Spleen (tissue), 11 donors: ENCODE measurements around the gene FBP1. TPM values are rescaled to one million over a fixed set of nuclear protein-coding genes. Genes with fewer than 3 reads are reported as not detected.
"Not testable (repeated sequence)": the region's sequence is repeated elsewhere in the genome, so short reads cannot be mapped to it uniquely, and the experiment has no call there.

Experiments
- DNase-seq: peaks from one replicate; pipeline ENCODE4 v3.0.0-alpha.2; 2020
- H3K27ac ChIP-seq, 8 donors: fragments of 200-600 bp; sonication (generic) in 7 of 8; 1 replicate in 4 of 8; 2 replicates in 4 of 8; pipeline versions ENCODE4 v1.5.0 to v1.8.0; 2016 to 2021; ENCODE audit warnings: inconsistent platforms in 4 of 8, mild to moderate bottlenecking in 4 of 8, moderate library complexity in 1 of 8
- H3K27me3 ChIP-seq, 7 donors: fragments of 200-600 bp; sonication (generic) in 6 of 7; replicated peaks in 1 of 7; 1 replicate in 4 of 7; 2 replicates in 3 of 7; pipeline versions ENCODE4 v1.5.0 to v1.8.0; 2016 to 2021; ENCODE audit warnings: inconsistent platforms in 3 of 7, mild to moderate bottlenecking in 1 of 7
- H3K36me3 ChIP-seq, 6 donors: fragments of 200-600 bp; sonication (generic) in 5 of 6; 1 replicate in 4 of 6; 2 replicates in 2 of 6; pipeline versions ENCODE4 v1.5.0 to v1.8.0; 2016 to 2021; ENCODE audit warnings: inconsistent platforms in 2 of 6
- H3K4me1 ChIP-seq, 6 donors: fragments of 200-600 bp; sonication (generic) in 5 of 6; 1 replicate in 3 of 6; 2 replicates in 3 of 6; pipeline versions ENCODE4 v1.5.0 to v1.8.0; 2016 to 2021; ENCODE audit warnings: inconsistent platforms in 3 of 6
- H3K4me3 ChIP-seq, 8 donors: fragments of 200-600 bp; sonication (generic) in 7 of 8; 1 replicate in 4 of 8; 2 replicates in 4 of 8; pipeline versions ENCODE4 v1.5.0 to v1.8.0; 2016 to 2021; ENCODE audit warnings: inconsistent platforms in 4 of 8, mild to moderate bottlenecking in 4 of 8, moderate library complexity in 2 of 8
- H3K9me3 ChIP-seq, 8 donors: fragments of 200-600 bp; sonication (generic) in 7 of 8; 1 replicate in 4 of 8; 2 replicates in 4 of 8; pipeline versions ENCODE4 v1.5.0 to v1.8.0; 2016 to 2021; ENCODE audit warnings: inconsistent platforms in 4 of 8
- POLR2A ChIP-seq, 3 donors: fragments of 450-650 bp; IDR thresholded peaks; one replicate each; pipeline ENCODE4 v1.5.1; 2017; ENCODE audit warnings: antibody characterized with exemption in 3 of 3, mild to moderate bottlenecking in 1 of 3
- POLR2AphosphoS5 ChIP-seq, 3 donors: sonication (generic); formaldehyde crosslinking; IDR thresholded peaks; one replicate each; pipeline ENCODE4 v1.5.1; 2017; ENCODE audit warnings: antibody characterized with exemption in 3 of 3
- WGBS, 5 donors: extraction: QIAGEN DNeasy Blood & Tissue Kit in 3 of 5; methylation state at CpG; one replicate each; pipeline versions ENCODE4 v1.1.5 to v1.1.7; 2013 to 2018; 5-methylcytosine and 5-hydroxymethylcytosine counted together
- intact Hi-C: fragments of 100-400 bp; cut with DNase I; formaldehyde crosslinking; loops from one replicate; pipeline ENCODE4 v1.15.0; 2023; ENCODE audit warnings: low total_unique reads
- polyA plus RNA-seq, 3 donors: library from polyadenylated mRNA; stranded (reverse); fragments of 200-250 nt; gene quantifications; one replicate each; pipeline ENCODE4 v1.2.1, GENCODE V29; 2013
- total RNA-seq, 7 donors: library from RNA; depleted of rRNA in 3 of 7; stranded (reverse); fragments of >200 nt in 3 of 7; fragmentation: NEBNext Ultra II Directional in 4 of 7; extraction: Animal tissue kit (Norgen Biotek cat#: 25700) in 4 of 7; gene quantifications; one replicate each; pipeline versions ENCODE4 v1.1.0 to v1.2.1, GENCODE V29; 2016 to 2021
- TF ChIP-seq, protein P1 (sequence below), 11 experiments: fragments of 200-600 bp in 7 of 11; fragments of 450-650 bp in 4 of 11; sonication (generic) in 4 of 11; IDR thresholded peaks in 8 of 11; conservative IDR thresholded peaks in 3 of 11; 1 replicate in 7 of 11; 2 replicates in 4 of 11; pipeline versions ENCODE4 v1.4.0 to v1.8.0; 2016 to 2021; ENCODE audit warnings: antibody characterized with exemption in 11 of 11, inconsistent platforms in 4 of 11, mild to moderate bottlenecking in 1 of 11
- donor health status: healthy with polysubstance abuse.
- donor health status: DM: no; HTN: no; CAD: no; lungs with moderate emphysema.
- donor health status: DM: no; HTN: no; CAD: no.
- donor health status: Bipolar disorder and iron deficiency.
- donor health status: healthy.
- donor health status: DM: no; HTN: no; CAD: no.
- donor health status: DM: yes; HTN: yes; CAD: no.

The FBP1 gene
- total and polyA plus RNA-seq, 10 donors = 7.9 to 57.4 (median 12.4) TPM

DNA sequence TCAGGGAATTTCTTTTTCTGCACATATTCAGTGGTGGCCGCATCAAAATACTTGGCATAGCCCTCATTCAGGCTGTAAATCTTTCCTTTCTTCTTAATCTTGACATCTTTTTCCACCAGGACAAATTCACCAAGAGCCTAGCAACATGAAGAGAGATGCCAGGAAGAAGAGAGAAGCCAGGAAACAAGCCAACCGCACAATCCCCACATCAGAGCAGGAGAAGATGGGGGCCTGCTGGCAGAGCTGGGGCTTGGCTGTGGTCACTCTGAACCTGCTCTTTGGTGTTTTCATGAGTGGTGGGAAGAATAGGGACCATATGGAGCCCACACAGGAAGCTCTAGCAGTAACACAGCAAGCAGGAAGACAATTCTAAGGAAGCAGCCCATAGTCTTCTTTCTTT lies 72.0 kb downstream of the FBP1 start:
- Histone ChIP-seq H3K27me3 (peaks cover 0 to 12% (median 0%) of the 10 kb centered on the region in 7 donors), H3K4me1 (no peaks in the 10 kb centered on the region), H3K4me3 (no peak overlapping the region), H3K9me3 (no peaks in the 10 kb centered on the region), H3K36me3 (no peaks in the 10 kb centered on the region), H3K27ac (no peak overlapping the region)
- TF ChIP-seq POLR2A (IDR thresholded peaks at IDR 0.05) (no peak), POLR2AphosphoS5 (IDR thresholded peaks at IDR 0.05) (no peak)
- TF ChIP-seq, protein P1, sequence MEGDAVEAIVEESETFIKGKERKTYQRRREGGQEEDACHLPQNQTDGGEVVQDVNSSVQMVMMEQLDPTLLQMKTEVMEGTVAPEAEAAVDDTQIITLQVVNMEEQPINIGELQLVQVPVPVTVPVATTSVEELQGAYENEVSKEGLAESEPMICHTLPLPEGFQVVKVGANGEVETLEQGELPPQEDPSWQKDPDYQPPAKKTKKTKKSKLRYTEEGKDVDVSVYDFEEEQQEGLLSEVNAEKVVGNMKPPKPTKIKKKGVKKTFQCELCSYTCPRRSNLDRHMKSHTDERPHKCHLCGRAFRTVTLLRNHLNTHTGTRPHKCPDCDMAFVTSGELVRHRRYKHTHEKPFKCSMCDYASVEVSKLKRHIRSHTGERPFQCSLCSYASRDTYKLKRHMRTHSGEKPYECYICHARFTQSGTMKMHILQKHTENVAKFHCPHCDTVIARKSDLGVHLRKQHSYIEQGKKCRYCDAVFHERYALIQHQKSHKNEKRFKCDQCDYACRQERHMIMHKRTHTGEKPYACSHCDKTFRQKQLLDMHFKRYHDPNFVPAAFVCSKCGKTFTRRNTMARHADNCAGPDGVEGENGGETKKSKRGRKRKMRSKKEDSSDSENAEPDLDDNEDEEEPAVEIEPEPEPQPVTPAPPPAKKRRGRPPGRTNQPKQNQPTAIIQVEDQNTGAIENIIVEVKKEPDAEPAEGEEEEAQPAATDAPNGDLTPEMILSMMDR (IDR thresholded peaks at IDR 0.05 in 8 of 11, conservative IDR thresholded peaks at IDR 0.05 in 3 of 11) = no peak
- WGBS, 5 donors = 83 to 96% (median 89%) methylated on average over 2 of the region's 2 CpGs
- DNase-seq = no peak
- intact Hi-C loops = no loop called here

DNA sequence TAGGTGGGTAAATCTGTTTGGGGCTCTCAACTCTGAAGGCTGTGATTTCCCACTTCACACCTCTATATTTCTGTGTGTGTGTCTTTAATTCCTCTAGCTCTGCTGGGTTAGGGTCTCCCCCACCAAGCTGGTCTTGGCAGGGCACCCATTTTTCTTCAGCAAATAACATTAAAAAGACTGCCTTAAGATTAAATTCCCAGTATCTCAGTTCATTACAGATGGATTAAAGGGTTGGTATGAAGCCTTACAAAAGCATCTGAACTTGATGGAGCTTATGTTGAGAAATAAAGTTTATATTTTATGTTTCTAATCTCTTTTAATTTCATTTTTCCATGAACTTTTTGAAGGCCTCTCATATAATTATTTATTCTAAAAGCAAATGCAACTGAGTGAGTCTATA lies 72.8 kb downstream of the FBP1 start:
- Histone ChIP-seq H3K27ac (no peak overlapping the region), H3K36me3 (no peaks in the 10 kb centered on the region), H3K9me3 (no peaks in the 10 kb centered on the region), H3K27me3 (peaks cover 0 to 7% (median 0%) of the 10 kb centered on the region in 7 donors), H3K4me3 (no peak overlapping the region), H3K4me1 (no peaks in the 10 kb centered on the region)
- no peak for DNase-seq
- intact Hi-C loops = no loop called here
- TF ChIP-seq POLR2A (IDR thresholded peaks at IDR 0.05) = no peak
- TF ChIP-seq POLR2AphosphoS5 (IDR thresholded peaks at IDR 0.05) = no peak
- TF ChIP-seq, protein P1 (IDR thresholded peaks at IDR 0.05 in 8 of 11, conservative IDR thresholded peaks at IDR 0.05 in 3 of 11) = no peak

DNA sequence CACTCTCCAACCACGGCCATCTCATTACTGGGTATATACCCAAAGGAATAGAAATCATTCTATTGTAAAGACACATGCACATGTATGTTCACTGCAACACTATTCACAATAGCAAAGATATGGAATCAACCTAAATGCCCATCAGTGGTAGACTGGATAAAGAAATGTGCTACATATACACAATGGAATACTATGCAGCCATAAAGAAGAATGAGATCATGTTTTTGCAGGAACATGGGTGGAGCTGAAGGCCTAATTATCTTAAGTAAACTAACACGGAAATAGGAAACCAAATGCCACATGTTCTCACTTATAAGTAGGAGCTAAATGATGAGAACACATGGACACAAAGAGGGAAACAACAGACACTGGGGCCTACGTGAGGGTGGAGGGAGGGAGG lies 75.0 kb downstream of the FBP1 start:
- H3K27ac ChIP-seq, H3K4me3 ChIP-seq, intact Hi-C loops, DNase-seq, H3K27me3 ChIP-seq, H3K36me3 ChIP-seq, H3K9me3 ChIP-seq, H3K4me1 ChIP-seq: not testable (repeated sequence)
- WGBS, 5 donors = 55 to 80% (median 76%) methylated on average over 3 of the region's 3 CpGs

DNA sequence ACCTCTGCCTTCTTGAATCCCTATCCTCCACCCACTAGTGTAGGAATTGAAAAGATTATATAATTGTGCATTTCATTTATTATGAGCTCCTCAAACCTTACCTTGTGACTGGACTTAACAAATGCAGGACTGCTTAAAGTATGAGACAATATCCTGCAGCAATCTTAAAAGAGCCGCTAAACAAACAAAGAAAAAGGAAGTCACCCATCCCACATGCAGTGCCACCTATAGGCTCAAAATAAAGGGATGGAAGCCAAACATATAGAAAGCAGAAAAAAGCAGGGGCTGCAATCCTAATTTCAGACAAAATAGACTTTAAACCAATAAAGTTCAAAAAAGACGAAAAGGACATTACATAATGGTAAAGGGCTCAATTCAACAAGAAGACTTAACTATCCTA lies 75.8 kb downstream of the FBP1 start:
- no peak overlapping the region for H3K27ac ChIP-seq
- WGBS, 5 donors = 48 to 62% (median 59%) methylated on average over 2 of the region's 2 CpGs
- H3K27me3 ChIP-seq = peaks cover 0 to 5% (median 0%) of the 10 kb centered on the region in 7 donors
- TF ChIP-seq POLR2A (IDR thresholded peaks at IDR 0.05) = no peak
- TF ChIP-seq, protein P1 (IDR thresholded peaks at IDR 0.05 in 8 of 11, conservative IDR thresholded peaks at IDR 0.05 in 3 of 11) = no peak
- no peak for TF ChIP-seq POLR2AphosphoS5 (IDR thresholded peaks at IDR 0.05)
- no peak for DNase-seq
- intact Hi-C loops = no loop called here
- no peaks in the 10 kb centered on the region for H3K4me1 ChIP-seq
- H3K36me3 ChIP-seq = no peaks in the 10 kb centered on the region
- no peak overlapping the region for H3K4me3 ChIP-seq
- no peaks in the 10 kb centered on the region for H3K9me3 ChIP-seq

DNA sequence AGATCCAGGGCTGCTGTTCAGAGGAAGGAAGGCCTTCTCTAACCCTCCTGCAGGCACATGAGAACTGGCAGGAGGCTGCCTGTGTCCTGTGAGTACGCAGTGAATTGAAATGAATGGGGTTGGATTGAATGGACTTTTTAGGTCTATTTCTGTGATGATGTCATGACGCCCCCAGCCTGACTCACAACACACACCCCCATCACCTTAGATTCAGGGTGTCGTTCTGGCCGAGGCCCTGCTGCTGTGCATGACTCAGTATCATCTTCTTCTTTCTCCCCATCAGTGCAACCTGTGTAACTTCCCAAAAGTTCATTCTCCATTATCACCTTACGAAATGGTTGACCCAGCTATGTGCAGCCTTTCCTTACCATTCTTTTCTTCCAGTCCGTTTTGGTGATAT lies 79.1 kb downstream of the FBP1 start:
- DNase-seq = no peak
- Histone ChIP-seq H3K9me3 (no peaks in the 10 kb centered on the region), H3K27me3 (peaks cover 0 to 5% (median 0%) of the 10 kb centered on the region in 7 donors), H3K4me3 (no peak overlapping the region), H3K27ac (no peak overlapping the region), H3K4me1 (no peaks in the 10 kb centered on the region), H3K36me3 (no peaks in the 10 kb centered on the region)
- WGBS, 5 donors = 85 to 94% (median 93%) methylated on average over 6 of the region's 6 CpGs
- intact Hi-C loops = no loop called here
- TF ChIP-seq POLR2AphosphoS5 (IDR thresholded peaks at IDR 0.05) = no peak
- TF ChIP-seq, protein P1 (IDR thresholded peaks at IDR 0.05 in 8 of 11, conservative IDR thresholded peaks at IDR 0.05 in 3 of 11) = no peak
- TF ChIP-seq POLR2A (IDR thresholded peaks at IDR 0.05) = no peak
